Karpas-422 (cell line): Measurements from ENCODE around the gene WDFY2. TPM values are rescaled to one million over a fixed set of nuclear protein-coding genes. Genes with fewer than 3 reads are reported as not detected.
"Not testable (repeated sequence)": the region's sequence is repeated elsewhere in the genome, so short reads cannot be mapped to it uniquely, and the experiment has no call there.

ENCODE experiments used
- DNase-seq: peaks from one replicate; pipeline ENCODE4 v3.0.0-alpha.2; 2015
- H2AFZ ChIP-seq: fragments of 200-600 bp; sonication (generic); 2 replicates; pipeline ENCODE4 v1.6.1; 2014; ENCODE audit warnings: antibody characterized with exemption, low read length, mixed read lengths
- H3K27ac ChIP-seq: fragments of 200-600 bp; sonication (generic); 2 replicates; pipeline ENCODE4 v1.5.1; 2014; ENCODE audit warnings: mild to moderate bottlenecking, low read length, moderate library complexity
- H3K27me3 ChIP-seq: fragments of 200-600 bp; sonication (generic); 2 replicates; pipeline ENCODE4 v1.6.1; 2014; ENCODE audit warnings: low read length, mixed read lengths
- H3K36me3 ChIP-seq: fragments of 200-600 bp; sonication (generic); 2 replicates; pipeline ENCODE4 v1.6.1; 2014; ENCODE audit warnings: low read length, mixed read lengths; ENCODE audit not compliant: insufficient read depth
- H3K4me1 ChIP-seq: fragments of 200-600 bp; sonication (generic); 2 replicates; pipeline ENCODE4 v1.6.1; 2014; ENCODE audit warnings: mild to moderate bottlenecking, low read length, mixed read lengths
- H3K4me2 ChIP-seq: fragments of 200-600 bp; sonication (generic); 2 replicates; pipeline ENCODE4 v1.6.1; 2014; ENCODE audit warnings: low read length, low read depth, mild to moderate bottlenecking; ENCODE audit not compliant: poor library complexity, severe bottlenecking
- H3K4me3 ChIP-seq: fragments of 200-600 bp; sonication (generic); 2 replicates; pipeline ENCODE4 v1.5.1; 2014; ENCODE audit warnings: mild to moderate bottlenecking, antibody characterized with exemption, low read length, mixed read lengths
- H3K79me2 ChIP-seq: fragments of 200-600 bp; sonication (generic); 2 replicates; pipeline ENCODE4 v1.6.1; 2014; ENCODE audit warnings: mild to moderate bottlenecking, low read length, mixed read lengths
- H3K9ac ChIP-seq: fragments of 200-600 bp; sonication (generic); 2 replicates; pipeline ENCODE4 v1.6.0; 2014; ENCODE audit warnings: low read length
- H3K9me2 ChIP-seq: fragments of 200-600 bp; sonication (generic), shearing (Covaris generic); replicated peaks from 2 replicates; pipeline ENCODE4 v1.6.0; 2014; ENCODE audit warnings: mild to moderate bottlenecking, low read length, moderate library complexity; ENCODE audit not compliant: insufficient read depth
- H3K9me3 ChIP-seq: fragments of 300-700, 200-600 bp; sonication (generic); 2 replicates; pipeline ENCODE4 v1.6.1; 2014; ENCODE audit warnings: low read length, mixed read lengths
- H4K20me1 ChIP-seq: fragments of 200-600 bp; sonication (generic); 2 replicates; pipeline ENCODE4 v1.6.1; 2014; ENCODE audit warnings: mild to moderate bottlenecking, antibody characterized with exemption, low read length, low read depth; ENCODE audit not compliant: insufficient read depth
- total RNA-seq: library from RNA; depleted of rRNA; stranded (reverse); fragments of >200 nt; shearing (Covaris generic); gene quantifications from 2 replicates; pipeline ENCODE4 v1.2.3, GENCODE V29; 2014; ENCODE audit warnings: low replicate concordance

Gene WDFY2
- total RNA-seq, 1 experiment from 2014 or later, result 4.1 TPM

DNA sequence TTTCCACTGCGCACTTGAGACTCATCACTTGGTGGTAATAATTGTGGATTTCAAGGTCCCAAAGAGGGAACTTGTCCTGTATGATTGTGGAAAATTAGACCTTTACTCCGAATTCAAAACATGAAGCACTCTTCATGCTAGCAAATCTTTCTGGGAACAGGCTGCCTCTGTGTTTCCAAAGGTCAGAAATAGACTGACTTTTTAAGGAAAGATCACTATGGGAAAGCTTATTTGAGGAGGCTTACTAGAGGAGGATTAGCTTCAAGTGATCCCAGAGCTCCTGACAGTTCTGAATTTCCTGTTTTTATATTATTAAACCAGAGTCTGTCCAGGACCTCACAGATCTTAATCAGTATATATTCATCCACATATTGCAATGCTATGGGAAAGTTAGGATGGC lies 5.5 kb downstream of the WDFY2 start:
- no peaks in the 10 kb centered on the region for H3K79me2 ChIP-seq
- H3K4me2 ChIP-seq, result no peak overlapping the region
- no peaks in the 10 kb centered on the region for H3K27me3 ChIP-seq
- no peaks in the 10 kb centered on the region for H3K9me2 ChIP-seq
- no peaks in the 10 kb centered on the region for H3K9me3 ChIP-seq
- no peak for DNase-seq
- H3K4me1 ChIP-seq, result peaks cover 11% of the 10 kb centered on the region
- H2AFZ ChIP-seq, result no peak overlapping the region
- peaks cover 27% of the 10 kb centered on the region for H4K20me1 ChIP-seq
- no peak overlapping the region for H3K27ac ChIP-seq
- H3K9ac ChIP-seq, result no peak overlapping the region
- no peak overlapping the region for H3K4me3 ChIP-seq
- no peaks in the 10 kb centered on the region for H3K36me3 ChIP-seq

DNA sequence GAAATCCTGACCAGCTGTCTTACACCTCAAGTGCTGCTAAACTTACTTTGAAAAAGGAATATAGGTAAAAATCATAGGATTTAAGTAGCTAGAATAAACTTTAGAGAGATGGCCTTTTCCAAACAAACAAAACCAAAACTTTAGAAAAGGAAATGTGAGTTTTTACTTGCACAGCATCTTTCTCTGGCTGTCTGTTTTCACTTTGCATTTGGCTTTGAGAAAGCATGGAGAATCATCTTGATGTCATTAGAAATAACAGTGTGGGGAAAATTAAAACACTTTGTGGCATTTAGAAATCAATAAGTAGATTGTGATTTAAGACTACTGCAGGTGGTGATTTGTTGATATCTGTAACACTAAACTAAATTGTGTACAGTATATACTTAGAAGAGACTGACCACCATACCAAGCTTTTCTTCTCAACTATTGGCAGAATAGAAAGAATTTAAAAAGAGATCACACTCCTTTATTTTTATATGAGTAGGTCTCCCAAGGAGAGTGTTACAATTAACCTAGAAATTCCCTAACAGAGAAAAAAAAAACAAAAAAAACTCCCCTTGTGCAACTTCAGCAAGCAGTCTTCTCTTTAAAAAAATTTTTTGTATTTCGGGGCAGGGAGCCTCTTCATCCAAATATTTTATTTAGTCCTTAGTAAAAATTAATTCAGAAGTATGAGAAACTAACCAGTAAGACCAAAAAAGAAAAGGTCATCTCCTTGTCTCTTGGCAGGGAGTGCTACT lies 6.1 kb downstream of the WDFY2 start:
- no peak for DNase-seq
- Histone ChIP-seq H3K27ac (no peak overlapping the region), H3K36me3 (no peaks in the 10 kb centered on the region), H3K79me2 (no peaks in the 10 kb centered on the region), H3K4me2 (no peak overlapping the region), H3K4me3 (no peak overlapping the region), H2AFZ (no peak overlapping the region), H3K9me3 (no peaks in the 10 kb centered on the region), H4K20me1 (peaks cover 27% of the 10 kb centered on the region), H3K27me3 (no peaks in the 10 kb centered on the region), H3K9me2 (no peaks in the 10 kb centered on the region), H3K4me1 (peaks cover 7% of the 10 kb centered on the region), H3K9ac (no peak overlapping the region)

DNA sequence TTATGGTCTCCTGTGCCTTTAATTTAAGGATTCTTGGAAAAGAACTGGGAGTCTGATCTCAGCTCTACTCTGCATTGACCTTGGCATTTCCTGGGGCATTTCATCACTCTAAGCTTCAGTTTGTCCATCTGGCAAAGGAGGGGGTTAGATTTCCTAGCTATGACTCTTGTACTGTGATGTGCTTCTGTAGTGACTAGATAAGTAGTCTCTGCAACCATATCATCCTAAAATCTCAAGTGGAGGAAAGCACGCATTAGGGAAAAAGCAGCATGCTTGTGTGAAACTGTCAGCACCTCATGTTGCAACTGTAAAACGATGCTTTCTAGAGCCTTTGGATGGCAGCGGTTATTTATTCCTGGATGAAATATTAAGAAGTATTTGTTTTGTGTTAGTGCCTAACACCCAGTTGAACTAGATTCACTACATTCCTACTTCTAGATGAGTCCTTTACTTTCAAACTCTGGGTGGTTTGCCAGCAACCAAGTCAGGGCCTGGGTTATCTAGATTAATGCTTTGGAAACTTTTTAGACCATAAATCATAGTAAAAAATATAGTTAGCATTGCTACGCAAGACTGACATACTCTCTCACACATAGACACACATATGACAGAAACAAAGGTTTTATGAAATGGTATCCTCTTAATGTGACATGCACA lies 6.8 kb downstream of the WDFY2 start:
- no peaks in the 10 kb centered on the region for H3K36me3 ChIP-seq
- H4K20me1 ChIP-seq, result peaks cover 27% of the 10 kb centered on the region
- H3K4me2 ChIP-seq, result no peak overlapping the region
- H2AFZ ChIP-seq, result no peak overlapping the region
- H3K9me3 ChIP-seq, result no peaks in the 10 kb centered on the region
- H3K27ac ChIP-seq, result no peak overlapping the region
- no peak overlapping the region for H3K4me3 ChIP-seq
- DNase-seq, result no peak
- no peaks in the 10 kb centered on the region for H3K27me3 ChIP-seq
- H3K79me2 ChIP-seq, result no peaks in the 10 kb centered on the region
- H3K4me1 ChIP-seq, result no peaks in the 10 kb centered on the region
- H3K9me2 ChIP-seq, result no peaks in the 10 kb centered on the region
- no peak overlapping the region for H3K9ac ChIP-seq

DNA sequence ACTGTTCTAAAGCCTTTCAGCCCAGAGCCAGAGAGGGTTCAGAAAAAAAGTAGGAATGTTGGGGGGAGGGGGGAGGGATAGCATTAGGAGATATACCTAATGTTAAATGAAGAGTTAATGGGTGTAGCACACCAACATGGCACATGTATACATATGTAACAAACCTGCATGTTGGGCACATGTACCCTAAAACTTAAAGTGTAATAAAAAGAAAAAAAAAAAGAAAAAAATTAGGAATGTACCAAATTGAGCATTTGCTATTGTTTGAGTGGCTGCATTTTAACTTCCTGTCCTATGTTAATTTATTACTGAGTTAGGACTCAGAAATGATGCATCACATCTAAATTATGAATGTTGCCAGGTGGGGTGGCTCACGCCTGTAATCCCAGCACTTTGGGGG lies 7.7 kb downstream of the WDFY2 start:
- H3K27me3 ChIP-seq, H3K4me3 ChIP-seq, H3K79me2 ChIP-seq, H3K27ac ChIP-seq, H3K4me1 ChIP-seq, H3K9ac ChIP-seq, H3K36me3 ChIP-seq, H3K4me2 ChIP-seq, DNase-seq, H3K9me2 ChIP-seq, H3K9me3 ChIP-seq, H2AFZ ChIP-seq: not testable (repeated sequence)
- H4K20me1 ChIP-seq, result peaks cover 33% of the 10 kb centered on the region

DNA sequence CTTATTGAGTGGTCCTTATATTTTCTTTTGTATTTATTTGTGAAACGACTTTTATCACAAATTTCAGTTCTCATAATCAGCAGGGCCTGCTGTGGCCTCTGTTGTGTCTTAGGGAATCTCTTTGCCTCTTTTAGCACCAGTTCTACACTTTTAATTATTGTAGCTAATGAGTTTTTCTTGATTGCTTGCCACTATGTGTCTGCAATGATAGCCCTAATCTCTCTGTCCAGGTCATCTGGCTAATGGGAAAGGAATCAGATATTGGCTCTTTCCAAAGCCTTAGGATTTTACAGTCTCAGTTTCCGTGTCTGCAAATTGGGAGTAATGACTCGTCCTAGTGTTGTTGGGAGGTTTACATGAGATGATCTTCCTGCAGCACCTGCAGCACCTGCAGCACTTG lies 10.2 kb downstream of the WDFY2 start:
- Histone ChIP-seq H3K9ac (no peak overlapping the region), H3K9me2 (no peaks in the 10 kb centered on the region), H4K20me1 (peaks cover 28% of the 10 kb centered on the region), H3K79me2 (no peaks in the 10 kb centered on the region), H3K27me3 (no peaks in the 10 kb centered on the region), H3K36me3 (no peaks in the 10 kb centered on the region), H3K4me2 (no peak overlapping the region), H2AFZ (no peak overlapping the region), H3K4me1 (no peaks in the 10 kb centered on the region), H3K27ac (no peak overlapping the region), H3K4me3 (no peak overlapping the region), H3K9me3 (no peaks in the 10 kb centered on the region)
- no peak for DNase-seq

DNA sequence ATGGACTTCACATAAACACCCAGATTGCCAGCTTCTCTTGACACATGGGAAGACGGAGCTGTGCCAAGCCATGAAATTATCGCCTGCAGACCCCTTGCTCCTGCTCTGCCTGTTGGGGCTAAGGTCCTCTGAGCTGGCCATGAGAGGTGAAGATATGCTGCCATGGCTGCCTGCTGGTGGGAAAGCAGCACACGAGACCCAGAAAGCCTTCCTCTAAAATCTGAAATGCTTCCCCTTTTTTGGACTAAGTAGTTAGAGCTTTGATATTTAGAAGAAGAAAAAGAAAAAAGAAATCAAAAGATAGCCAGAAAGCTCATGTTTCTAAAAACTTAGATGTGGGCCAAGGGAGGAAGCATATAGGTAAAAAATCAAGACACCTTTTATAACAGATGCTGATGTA lies 11.2 kb downstream of the WDFY2 start:
- H3K79me2 ChIP-seq, result no peaks in the 10 kb centered on the region
- H3K4me1 ChIP-seq, result no peaks in the 10 kb centered on the region
- H3K27me3 ChIP-seq, result no peaks in the 10 kb centered on the region
- H4K20me1 ChIP-seq, result peaks cover 22% of the 10 kb centered on the region
- H3K4me2 ChIP-seq, result no peak overlapping the region
- H3K9ac ChIP-seq, result no peak overlapping the region
- no peak overlapping the region for H2AFZ ChIP-seq
- no peak overlapping the region for H3K4me3 ChIP-seq
- H3K9me2 ChIP-seq, result no peaks in the 10 kb centered on the region
- H3K9me3 ChIP-seq, result no peaks in the 10 kb centered on the region
- H3K27ac ChIP-seq, result no peak overlapping the region
- no peaks in the 10 kb centered on the region for H3K36me3 ChIP-seq
- no peak for DNase-seq

DNA sequence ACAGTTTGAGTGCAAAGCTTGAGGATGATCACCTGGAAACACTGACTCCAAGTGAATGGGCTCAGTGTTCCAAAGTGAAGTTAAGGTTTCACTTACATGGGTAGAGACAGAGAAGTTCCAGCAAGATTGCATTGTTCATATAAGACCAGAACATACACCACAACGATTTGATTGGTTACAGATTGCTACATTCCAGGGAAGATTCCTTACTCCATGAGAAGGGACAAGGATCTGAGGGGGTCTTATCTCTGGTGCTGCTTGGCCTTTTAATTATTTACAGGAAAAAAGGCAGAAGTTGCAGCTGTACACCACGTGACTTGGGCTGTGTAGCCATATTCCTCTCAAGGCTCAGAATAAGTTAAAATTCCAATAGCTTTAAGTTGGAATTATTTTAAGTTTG lies 12.3 kb downstream of the WDFY2 start:
- Histone ChIP-seq H3K27me3 (no peaks in the 10 kb centered on the region), H3K9me3 (no peaks in the 10 kb centered on the region), H3K4me2 (no peak overlapping the region), H3K79me2 (no peaks in the 10 kb centered on the region), H3K36me3 (no peaks in the 10 kb centered on the region), H3K9me2 (no peaks in the 10 kb centered on the region), H3K4me1 (no peaks in the 10 kb centered on the region), H4K20me1 (peaks cover 16% of the 10 kb centered on the region), H3K4me3 (no peak overlapping the region), H3K27ac (no peak overlapping the region), H3K9ac (no peak overlapping the region), H2AFZ (no peak overlapping the region)
- DNase-seq, result no peak

DNA sequence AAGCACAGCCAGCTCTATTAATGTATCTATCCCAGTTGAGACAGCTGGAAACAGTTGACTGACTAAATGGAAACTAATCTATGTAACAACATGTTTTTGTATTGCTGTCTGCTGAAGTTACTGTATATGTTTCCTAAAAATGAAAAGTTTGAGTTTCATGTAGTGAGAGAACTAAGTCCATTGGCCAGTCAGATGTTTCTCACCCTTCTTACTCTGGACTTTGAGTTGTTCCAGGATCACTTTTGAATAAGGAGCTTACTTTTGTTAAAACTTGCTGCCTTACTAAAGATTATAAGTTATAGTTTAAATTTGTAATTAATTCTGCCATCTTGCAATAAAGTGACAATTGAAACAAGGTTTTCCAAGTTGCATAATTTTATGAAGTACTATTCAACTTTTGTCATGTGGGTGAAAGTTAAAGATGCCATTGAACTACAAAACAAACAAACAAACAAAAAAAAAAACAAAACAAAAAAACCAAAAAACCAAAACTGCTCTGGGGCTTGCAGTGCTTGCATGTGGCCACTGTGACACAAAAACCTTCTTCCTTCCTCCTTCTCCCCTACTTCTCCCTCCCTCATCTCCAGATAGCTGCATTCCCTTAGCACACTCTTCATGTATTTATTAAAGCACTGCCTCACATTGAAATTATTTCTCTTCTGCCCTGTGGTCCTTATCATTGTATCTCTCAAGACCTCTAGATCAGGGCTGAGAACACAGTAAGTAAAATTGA lies 15.3 kb downstream of the WDFY2 start:
- H3K27ac ChIP-seq, result no peak overlapping the region
- H3K4me2 ChIP-seq, result no peak overlapping the region
- no peaks in the 10 kb centered on the region for H3K9me2 ChIP-seq

More for the DNA sequence above, 15.3 kb downstream of the WDFY2 start:
- H3K4me1 ChIP-seq, result no peaks in the 10 kb centered on the region
- no peak overlapping the region for H3K4me3 ChIP-seq
- no peaks in the 10 kb centered on the region for H3K79me2 ChIP-seq
- no peaks in the 10 kb centered on the region for H3K9me3 ChIP-seq
- H3K27me3 ChIP-seq, result no peaks in the 10 kb centered on the region
- H2AFZ ChIP-seq, result no peak overlapping the region
- no peaks in the 10 kb centered on the region for H3K36me3 ChIP-seq
- no peak for DNase-seq
- H3K9ac ChIP-seq, result no peak overlapping the region
- peaks cover 18% of the 10 kb centered on the region for H4K20me1 ChIP-seq
